Progenitor cell of endocrine pancreas (in vitro differentiated cells): ENCODE results near the gene HHIPL1. TPM values are rescaled to one million over a fixed set of nuclear protein-coding genes. Genes with fewer than 3 reads are reported as not detected.

ENCODE experiments used
- DNase-seq: peaks from one replicate; pipeline ENCODE4 v3.0.0; 2021; ENCODE audit warnings: low spot score; ENCODE audit not compliant: unreplicated experiment
- H3K27ac Mint-ChIP-seq: 2 replicates; pipeline ENCODE4 v1.8.0; 2021; ENCODE audit warnings: mild to moderate bottlenecking, moderate library complexity, mixed read lengths
- H3K27me3 Mint-ChIP-seq: 2 replicates; pipeline ENCODE4 v1.8.0; 2021; ENCODE audit warnings: mixed read lengths
- H3K36me3 Mint-ChIP-seq: 2 replicates; pipeline ENCODE4 v1.8.0; 2022; ENCODE audit warnings: mixed read lengths; ENCODE audit not compliant: insufficient read depth
- H3K4me1 Mint-ChIP-seq: 2 replicates; pipeline ENCODE4 v1.8.0; 2021; ENCODE audit warnings: low read depth, mixed read lengths
- H3K4me3 Mint-ChIP-seq: 2 replicates; pipeline ENCODE4 v1.8.0; 2021; ENCODE audit warnings: low read depth, mild to moderate bottlenecking, moderate library complexity, mixed read lengths
- H3K9me3 Mint-ChIP-seq: 2 replicates; pipeline ENCODE4 v1.8.0; 2021; ENCODE audit warnings: low read depth, mixed read lengths
- total RNA-seq: library from RNA; stranded (reverse); gene quantifications from 2 replicates; pipeline ENCODE4 v1.2.1, GENCODE V29; 2021
- TF ChIP-seq, protein P1 (sequence below): fragments of 200-600 bp; sonication (generic); IDR thresholded peaks from one replicate; pipeline ENCODE4 v1.5.0; 2021; ENCODE audit warnings: antibody characterized with exemption, mild to moderate bottlenecking; ENCODE audit not compliant: unreplicated experiment

Gene HHIPL1
- total RNA-seq, 1 donor from 2014 or later = 0.65 TPM

DNA sequence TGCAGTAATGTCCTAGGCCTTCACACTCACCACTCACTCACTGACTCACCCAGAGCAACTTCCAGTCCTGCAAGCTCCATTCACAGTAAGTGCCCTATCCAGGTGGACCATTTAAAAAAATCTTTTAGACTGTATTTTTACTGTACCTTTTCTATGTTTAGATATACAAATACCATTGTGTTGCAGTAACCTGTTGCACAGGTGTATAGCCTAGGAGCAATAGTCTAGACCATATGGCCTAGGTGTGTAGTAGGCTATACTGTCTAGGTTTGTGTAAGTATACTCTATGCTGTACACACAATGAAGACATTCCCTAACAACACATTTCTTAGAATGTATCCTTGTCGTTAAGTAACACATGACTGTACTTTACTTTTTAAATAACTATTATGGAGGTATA, 56.3 kb downstream of the HHIPL1 start:
- Mint-ChIP-seq H3K9me3 (peaks cover 20% of the 10 kb centered on the region), H3K27me3 (no peaks in the 10 kb centered on the region), H3K4me1 (no peaks in the 10 kb centered on the region), H3K36me3 (peaks cover 14% of the 10 kb centered on the region), H3K4me3 (no peak overlapping the region), H3K27ac (no peak overlapping the region)
- DNase-seq = no peak
- TF ChIP-seq, protein P1, sequence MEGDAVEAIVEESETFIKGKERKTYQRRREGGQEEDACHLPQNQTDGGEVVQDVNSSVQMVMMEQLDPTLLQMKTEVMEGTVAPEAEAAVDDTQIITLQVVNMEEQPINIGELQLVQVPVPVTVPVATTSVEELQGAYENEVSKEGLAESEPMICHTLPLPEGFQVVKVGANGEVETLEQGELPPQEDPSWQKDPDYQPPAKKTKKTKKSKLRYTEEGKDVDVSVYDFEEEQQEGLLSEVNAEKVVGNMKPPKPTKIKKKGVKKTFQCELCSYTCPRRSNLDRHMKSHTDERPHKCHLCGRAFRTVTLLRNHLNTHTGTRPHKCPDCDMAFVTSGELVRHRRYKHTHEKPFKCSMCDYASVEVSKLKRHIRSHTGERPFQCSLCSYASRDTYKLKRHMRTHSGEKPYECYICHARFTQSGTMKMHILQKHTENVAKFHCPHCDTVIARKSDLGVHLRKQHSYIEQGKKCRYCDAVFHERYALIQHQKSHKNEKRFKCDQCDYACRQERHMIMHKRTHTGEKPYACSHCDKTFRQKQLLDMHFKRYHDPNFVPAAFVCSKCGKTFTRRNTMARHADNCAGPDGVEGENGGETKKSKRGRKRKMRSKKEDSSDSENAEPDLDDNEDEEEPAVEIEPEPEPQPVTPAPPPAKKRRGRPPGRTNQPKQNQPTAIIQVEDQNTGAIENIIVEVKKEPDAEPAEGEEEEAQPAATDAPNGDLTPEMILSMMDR = no peak

DNA sequence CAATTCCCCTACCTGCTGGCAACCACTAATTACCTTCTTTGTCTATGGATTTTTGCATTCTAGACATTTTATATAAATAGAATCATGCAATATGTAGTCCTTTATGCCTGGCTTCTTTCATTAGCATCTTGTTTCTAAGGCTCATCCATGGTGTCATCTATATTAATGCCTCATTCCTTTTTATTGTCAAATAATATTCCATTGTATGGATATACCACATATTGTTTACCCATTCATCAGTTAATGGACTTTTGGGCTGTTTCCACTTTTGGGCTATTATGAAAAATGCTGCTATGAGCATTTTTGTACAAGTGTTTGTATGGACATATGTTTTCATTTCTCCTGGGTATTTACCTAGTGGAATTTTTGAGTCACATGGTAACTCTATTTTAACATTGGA, 57.2 kb downstream of the HHIPL1 start:
- Mint-ChIP-seq H3K9me3 (peaks cover 20% of the 10 kb centered on the region), H3K27me3 (no peaks in the 10 kb centered on the region), H3K4me1 (no peaks in the 10 kb centered on the region), H3K4me3 (no peak overlapping the region), H3K27ac (no peak overlapping the region), H3K36me3 (peaks cover 14% of the 10 kb centered on the region)
- TF ChIP-seq, protein P1 = no peak
- no peak for DNase-seq

DNA sequence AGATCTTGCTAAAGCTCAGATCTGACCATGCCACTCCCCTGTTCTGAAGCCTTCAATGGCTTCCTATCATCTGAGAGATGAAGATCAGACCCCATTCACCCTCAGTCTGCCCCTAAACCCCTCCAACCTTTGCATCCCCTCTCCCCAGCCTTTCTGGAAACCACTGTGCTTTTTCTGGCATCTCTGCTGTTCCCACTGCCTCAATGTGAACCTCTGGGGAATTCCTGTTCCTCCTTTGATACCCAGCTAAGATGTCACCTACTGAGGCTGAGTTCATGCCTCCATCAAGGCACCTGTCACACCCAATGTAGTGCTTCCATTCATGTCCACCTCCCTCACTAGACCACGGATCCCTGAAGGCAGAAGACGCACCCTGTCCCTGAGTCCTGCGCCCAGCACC, 58.5 kb downstream of the HHIPL1 start:
- Mint-ChIP-seq H3K9me3 (peaks cover 20% of the 10 kb centered on the region), H3K4me3 (no peak overlapping the region), H3K27ac (no peak overlapping the region), H3K27me3 (no peaks in the 10 kb centered on the region), H3K4me1 (no peaks in the 10 kb centered on the region), H3K36me3 (peaks cover 14% of the 10 kb centered on the region)
- TF ChIP-seq, protein P1 = no peak
- no peak for DNase-seq

DNA sequence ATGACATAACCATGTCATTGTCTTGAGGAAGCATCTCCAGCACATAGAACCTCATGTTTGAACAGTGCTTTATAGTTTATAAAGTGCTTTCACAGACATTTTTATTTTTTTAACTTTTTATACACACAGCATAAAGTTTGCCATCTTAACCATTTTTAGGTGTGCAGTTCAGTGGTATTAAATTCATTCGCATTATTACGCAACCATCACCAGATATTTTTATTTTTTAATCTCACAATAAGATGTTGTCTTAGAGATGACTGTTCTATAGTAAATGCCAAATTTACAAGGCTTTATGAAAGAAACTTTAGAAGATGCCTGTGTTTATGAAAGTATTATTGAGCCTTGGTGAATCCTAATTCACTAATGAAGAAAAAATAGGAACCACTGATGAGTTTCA, 59.1 kb downstream of the HHIPL1 start:
- no peak overlapping the region for H3K27ac Mint-ChIP-seq
- no peak for DNase-seq
- no peaks in the 10 kb centered on the region for H3K4me1 Mint-ChIP-seq
- H3K27me3 Mint-ChIP-seq = no peaks in the 10 kb centered on the region
- TF ChIP-seq, protein P1 = no peak
- peaks cover 14% of the 10 kb centered on the region for H3K36me3 Mint-ChIP-seq
- H3K9me3 Mint-ChIP-seq = peaks cover 20% of the 10 kb centered on the region
- H3K4me3 Mint-ChIP-seq = no peak overlapping the region

DNA sequence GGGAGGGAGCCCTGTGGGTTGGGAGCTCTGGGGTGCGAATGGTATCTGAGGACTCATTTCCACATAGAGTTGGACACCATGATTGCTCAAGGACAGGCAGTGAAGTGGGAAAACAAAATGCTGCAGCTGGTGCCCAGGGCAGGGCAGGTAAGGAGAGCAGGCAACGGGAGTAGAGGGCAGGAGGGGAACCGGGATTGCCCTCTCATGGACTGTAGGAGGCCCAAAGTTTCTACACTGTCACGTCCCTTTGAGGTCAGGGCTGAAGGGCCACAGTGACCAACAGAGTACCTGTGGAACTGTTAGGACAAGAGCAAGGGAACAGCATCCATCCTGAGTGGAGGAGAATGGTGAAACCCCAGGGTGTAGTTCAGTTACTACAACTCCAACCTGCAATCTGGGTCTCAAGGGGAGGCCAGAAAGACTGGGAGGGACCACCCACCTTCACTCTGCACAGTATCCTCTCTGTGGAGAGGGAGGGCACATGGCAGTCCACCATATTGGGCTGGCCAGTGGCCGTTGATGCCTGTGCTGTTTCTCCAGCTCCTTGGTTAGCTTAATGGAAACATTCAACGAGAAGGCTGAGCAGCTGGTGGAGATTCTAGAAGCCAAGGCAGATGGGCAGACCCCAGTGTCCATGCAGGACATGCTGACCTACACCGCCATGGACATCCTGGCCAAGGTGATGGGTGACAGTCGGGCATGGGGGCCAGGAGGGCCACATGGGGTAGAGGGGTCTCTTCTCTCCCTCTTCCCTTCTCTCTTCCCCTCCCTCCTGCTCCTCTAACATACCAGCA, 61.4 kb downstream of the HHIPL1 start:
- no peaks in the 10 kb centered on the region for H3K27me3 Mint-ChIP-seq
- H3K27ac Mint-ChIP-seq = no peak overlapping the region
- DNase-seq = no peak
- no peaks in the 10 kb centered on the region for H3K4me1 Mint-ChIP-seq
- peaks cover 20% of the 10 kb centered on the region for H3K9me3 Mint-ChIP-seq
- no peak overlapping the region for H3K4me3 Mint-ChIP-seq
- H3K36me3 Mint-ChIP-seq = peaks cover 14% of the 10 kb centered on the region
- TF ChIP-seq, protein P1 = no peak
